22Rv1 (cell line): ENCODE data around the gene HCFC1R1.

Experiments used
- ZFX ChIP-seq: fragments of 450-650 bp; IDR thresholded peaks from 2 replicates; pipeline ENCODE4 v1.6.1; 2017; ENCODE audit warnings: antibody characterized with exemption, borderline replicate concordance
- TF ChIP-seq, protein P1 (sequence below): fragments of 450-650 bp; IDR thresholded peaks from 2 replicates; pipeline ENCODE4 v1.5.1; 2017; ENCODE audit warnings: mild to moderate bottlenecking

- TF ChIP-seq, protein P1, sequence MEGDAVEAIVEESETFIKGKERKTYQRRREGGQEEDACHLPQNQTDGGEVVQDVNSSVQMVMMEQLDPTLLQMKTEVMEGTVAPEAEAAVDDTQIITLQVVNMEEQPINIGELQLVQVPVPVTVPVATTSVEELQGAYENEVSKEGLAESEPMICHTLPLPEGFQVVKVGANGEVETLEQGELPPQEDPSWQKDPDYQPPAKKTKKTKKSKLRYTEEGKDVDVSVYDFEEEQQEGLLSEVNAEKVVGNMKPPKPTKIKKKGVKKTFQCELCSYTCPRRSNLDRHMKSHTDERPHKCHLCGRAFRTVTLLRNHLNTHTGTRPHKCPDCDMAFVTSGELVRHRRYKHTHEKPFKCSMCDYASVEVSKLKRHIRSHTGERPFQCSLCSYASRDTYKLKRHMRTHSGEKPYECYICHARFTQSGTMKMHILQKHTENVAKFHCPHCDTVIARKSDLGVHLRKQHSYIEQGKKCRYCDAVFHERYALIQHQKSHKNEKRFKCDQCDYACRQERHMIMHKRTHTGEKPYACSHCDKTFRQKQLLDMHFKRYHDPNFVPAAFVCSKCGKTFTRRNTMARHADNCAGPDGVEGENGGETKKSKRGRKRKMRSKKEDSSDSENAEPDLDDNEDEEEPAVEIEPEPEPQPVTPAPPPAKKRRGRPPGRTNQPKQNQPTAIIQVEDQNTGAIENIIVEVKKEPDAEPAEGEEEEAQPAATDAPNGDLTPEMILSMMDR = no peak
- no peak for TF ChIP-seq ZFX
These were observed 4.0 kb downstream of the HCFC1R1 start for GRCh38 chr16:3019594-3020246.
